Panc1 (cell line): ENCODE measurements around the gene PAK1.

Experiments
- CTCF ChIP-seq: fragments of 450-650 bp; IDR thresholded peaks from 2 replicates; pipeline ENCODE4 v1.5.1; 2017; ENCODE audit warnings: mild to moderate bottlenecking
- POLR2AphosphoS5 ChIP-seq: IDR thresholded peaks from 2 replicates; pipeline ENCODE4 v1.6.1; 2012; ENCODE audit warnings: mild to moderate bottlenecking, low read depth, low read length, moderate library complexity
- TCF7L2 ChIP-seq: IDR thresholded peaks from 2 replicates; pipeline ENCODE4 v1.6.1; 2011; ENCODE audit warnings: mild to moderate bottlenecking, low read depth, low read length, inconsistent platforms

- TF ChIP-seq CTCF (no peak), TCF7L2 (no peak), POLR2AphosphoS5 (no peak)
Observed at GRCh38 chr11:77505956-77506355, 32.1 kb upstream of the PAK1 start.
